Measurements from ENCODE around the gene ZFP36L2.

DNA sequence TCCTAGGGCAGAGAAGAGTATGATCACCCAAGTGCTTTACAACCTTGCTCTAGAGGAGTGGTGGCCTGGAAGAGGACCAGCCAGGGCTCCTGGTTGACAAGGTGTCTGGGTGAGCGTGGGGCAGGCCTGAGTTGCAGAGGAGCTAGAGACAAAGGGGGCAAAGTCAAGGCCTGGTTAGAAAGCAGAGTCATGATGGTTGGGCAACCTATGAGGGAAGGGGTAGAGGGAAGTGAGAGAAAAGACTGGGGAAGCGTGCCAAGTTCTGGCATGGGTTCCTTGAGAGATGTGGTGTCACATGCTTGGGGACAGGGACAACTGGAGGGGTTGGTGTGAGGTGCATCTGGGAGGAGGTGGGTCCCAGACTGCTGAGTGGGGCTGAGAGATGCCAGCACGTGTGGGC, 13.5 kb downstream of the ZFP36L2 start:
- TF ChIP-seq, protein P1, sequence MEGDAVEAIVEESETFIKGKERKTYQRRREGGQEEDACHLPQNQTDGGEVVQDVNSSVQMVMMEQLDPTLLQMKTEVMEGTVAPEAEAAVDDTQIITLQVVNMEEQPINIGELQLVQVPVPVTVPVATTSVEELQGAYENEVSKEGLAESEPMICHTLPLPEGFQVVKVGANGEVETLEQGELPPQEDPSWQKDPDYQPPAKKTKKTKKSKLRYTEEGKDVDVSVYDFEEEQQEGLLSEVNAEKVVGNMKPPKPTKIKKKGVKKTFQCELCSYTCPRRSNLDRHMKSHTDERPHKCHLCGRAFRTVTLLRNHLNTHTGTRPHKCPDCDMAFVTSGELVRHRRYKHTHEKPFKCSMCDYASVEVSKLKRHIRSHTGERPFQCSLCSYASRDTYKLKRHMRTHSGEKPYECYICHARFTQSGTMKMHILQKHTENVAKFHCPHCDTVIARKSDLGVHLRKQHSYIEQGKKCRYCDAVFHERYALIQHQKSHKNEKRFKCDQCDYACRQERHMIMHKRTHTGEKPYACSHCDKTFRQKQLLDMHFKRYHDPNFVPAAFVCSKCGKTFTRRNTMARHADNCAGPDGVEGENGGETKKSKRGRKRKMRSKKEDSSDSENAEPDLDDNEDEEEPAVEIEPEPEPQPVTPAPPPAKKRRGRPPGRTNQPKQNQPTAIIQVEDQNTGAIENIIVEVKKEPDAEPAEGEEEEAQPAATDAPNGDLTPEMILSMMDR (IDR thresholded peaks at IDR 0.05) = no peak
- no peak for TF ChIP-seq POLR2A (IDR thresholded peaks at IDR 0.05)

Measured in prostate gland (tissue), 2 donors.